ENCODE data around the gene PARP4.
A peak's percentile ranks its signal among the peaks of the same experiment; 100 is the strongest.
"Not testable (repeated sequence)": the region's sequence is repeated elsewhere in the genome, so short reads cannot be mapped to it uniquely, and the experiment has no call there.

PARP4 gene

DNA sequence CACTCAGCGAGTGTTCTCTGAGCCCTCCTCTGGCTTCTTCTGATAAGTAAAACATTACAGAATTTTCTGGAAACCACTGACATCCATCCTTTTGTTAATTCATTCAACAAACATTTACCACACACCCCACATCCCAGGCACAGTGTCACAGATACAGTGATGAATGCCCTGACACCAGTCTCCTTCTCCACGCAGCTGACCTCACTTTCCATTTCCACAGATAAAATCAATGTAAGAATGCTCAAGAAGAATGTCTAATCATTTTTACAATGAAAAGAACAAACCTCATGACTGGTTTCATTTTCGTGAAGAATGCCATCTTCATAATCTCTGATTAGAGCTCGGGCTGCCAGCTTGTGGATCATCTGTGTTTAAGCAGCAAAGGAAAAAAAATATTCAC is 69.2 kb downstream of the PARP4 start:
- DNase-seq = no peak
- peak; percentile 49 for ATAC-seq
- Mint-ChIP-seq H3K27ac (peak overlapping the region; percentile 67), H3K4me1 (peaks cover 3% of the 10 kb centered on the region), H3K4me3 (no peak overlapping the region), H3K27me3 (no peaks in the 10 kb centered on the region), H3K9me3 (no peaks in the 10 kb centered on the region), H3K36me3 (ENCODE audit: low read depth) (peaks cover 37% of the 10 kb centered on the region)

DNA sequence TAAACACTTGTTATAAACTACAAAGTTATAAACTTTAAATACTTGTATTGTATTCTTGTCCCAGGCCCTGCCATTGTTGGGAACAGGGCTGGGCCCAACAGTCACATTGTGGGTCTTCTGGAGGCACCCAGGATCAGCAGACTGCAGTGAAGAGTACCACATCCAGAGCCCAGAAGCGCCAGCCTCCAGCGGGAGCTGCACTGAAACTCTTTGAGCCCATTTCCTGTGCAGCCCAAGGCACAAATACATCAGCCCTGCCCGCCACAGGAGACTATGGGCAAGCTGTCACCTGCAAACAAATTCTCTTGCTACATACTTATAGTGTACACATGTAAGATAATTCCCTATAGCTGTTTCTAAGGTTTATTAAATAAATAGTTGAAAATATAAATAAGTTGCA is 86.5 kb downstream of the PARP4 start:
- H3K27me3 Mint-ChIP-seq, H3K4me3 Mint-ChIP-seq, ATAC-seq, H3K27ac Mint-ChIP-seq, H3K4me1 Mint-ChIP-seq, DNase-seq: not testable (repeated sequence)
- Mint-ChIP-seq H3K36me3 (ENCODE audit: low read depth) (peaks cover 42% of the 10 kb centered on the region), H3K9me3 (peaks cover 11% of the 10 kb centered on the region)

DNA sequence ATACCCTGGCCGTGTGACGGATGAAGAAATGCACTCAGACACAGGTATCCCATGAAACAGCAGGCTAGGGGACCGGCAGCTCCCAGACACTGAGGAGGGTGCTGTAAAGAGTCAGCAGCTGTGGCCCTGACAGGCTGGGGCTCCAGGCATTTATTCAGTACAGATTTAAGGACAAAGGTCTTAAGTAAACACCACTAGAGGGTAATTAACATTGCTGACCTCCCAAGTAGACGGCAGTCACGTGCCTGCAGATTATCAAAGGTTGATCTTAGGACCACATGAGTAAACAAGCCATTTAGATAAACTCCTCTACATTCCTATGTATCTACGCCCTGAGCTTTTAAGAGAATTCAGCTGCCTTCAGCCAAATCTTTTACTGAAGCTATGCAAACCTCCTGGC is 92.9 kb downstream of the PARP4 start:
- DNase-seq, H3K4me1 Mint-ChIP-seq, H3K4me3 Mint-ChIP-seq, ATAC-seq, H3K27me3 Mint-ChIP-seq, H3K27ac Mint-ChIP-seq, H3K9me3 Mint-ChIP-seq: not testable (repeated sequence)
- peaks cover 31% of the 10 kb centered on the region for H3K36me3 Mint-ChIP-seq (ENCODE audit: low read depth)

DNA sequence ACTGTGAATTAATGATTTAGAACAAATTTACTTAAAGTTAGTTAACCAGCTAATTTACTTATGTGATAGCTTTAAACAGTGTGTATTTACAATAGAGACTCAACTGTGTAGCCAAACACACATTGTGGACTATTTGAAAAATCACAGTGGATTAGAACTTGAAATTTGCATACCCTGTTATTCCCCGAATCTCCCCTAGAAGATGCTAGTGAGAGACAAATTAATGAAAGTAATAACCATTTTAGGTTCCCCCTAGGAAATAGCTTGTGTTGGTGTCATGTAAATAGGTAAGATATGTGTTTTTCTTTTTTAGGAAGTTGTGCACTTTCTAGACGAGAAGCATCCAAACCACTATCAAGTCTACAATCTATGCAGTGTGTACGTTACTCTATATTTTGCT is 104.7 kb downstream of the PARP4 start:
- Mint-ChIP-seq H3K9me3 (no peaks in the 10 kb centered on the region), H3K27me3 (peaks cover 4% of the 10 kb centered on the region), H3K27ac (no peak overlapping the region), H3K4me1 (peaks cover 2% of the 10 kb centered on the region), H3K4me3 (no peak overlapping the region), H3K36me3 (ENCODE audit: low read depth) (no peaks in the 10 kb centered on the region)
- no peak for DNase-seq
- ATAC-seq = no peak

DNA sequence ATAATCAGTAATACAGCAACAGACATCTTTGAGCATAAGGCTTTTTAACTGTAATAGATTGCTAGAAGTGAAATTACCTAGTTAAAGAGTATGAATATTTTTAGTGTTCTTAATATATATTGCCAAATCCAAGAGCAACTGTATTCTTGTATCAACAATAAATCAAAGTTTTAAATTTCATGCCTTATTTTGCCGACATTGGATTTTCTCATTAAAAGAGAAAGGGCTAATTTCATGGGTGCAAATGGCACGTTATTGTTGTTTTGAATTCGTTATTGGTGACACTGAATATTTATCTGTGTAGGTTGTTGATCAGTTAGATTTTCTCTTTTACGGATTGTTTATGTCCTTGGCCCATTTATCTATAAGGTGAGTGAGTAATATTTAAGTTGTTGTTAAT is 106.1 kb downstream of the PARP4 start:
- Mint-ChIP-seq H3K9me3 (no peaks in the 10 kb centered on the region), H3K36me3 (ENCODE audit: low read depth) (no peaks in the 10 kb centered on the region), H3K4me1 (peaks cover 2% of the 10 kb centered on the region), H3K27ac (no peak overlapping the region), H3K27me3 (peaks cover 4% of the 10 kb centered on the region), H3K4me3 (no peak overlapping the region)
- ATAC-seq (no peak), DNase-seq (no peak)

DNA sequence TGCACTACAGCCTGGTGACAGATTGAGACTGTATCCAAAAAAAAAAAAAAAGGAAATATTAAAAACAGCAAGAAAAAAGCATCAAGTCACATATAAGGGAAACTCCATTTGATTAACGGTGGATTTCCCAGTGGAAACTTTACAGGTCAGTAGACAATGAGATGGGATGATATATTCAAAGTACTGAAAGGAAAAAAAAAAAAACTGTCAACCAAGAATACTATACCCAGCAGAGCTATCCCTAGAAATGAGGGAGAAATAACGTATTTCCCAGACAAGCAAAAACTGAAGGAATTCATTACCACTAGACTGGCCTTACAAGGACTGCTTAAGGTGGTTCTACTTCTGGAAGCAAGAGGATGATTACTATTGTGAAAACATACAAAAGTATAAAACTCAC is 115.8 kb downstream of the PARP4 start:
- no peak overlapping the region for H3K4me3 Mint-ChIP-seq
- DNase-seq (no peak), ATAC-seq (no peak)
- H3K27me3 Mint-ChIP-seq = no peaks in the 10 kb centered on the region
- H3K27ac Mint-ChIP-seq = no peak overlapping the region
- peaks cover 7% of the 10 kb centered on the region for H3K36me3 Mint-ChIP-seq (ENCODE audit: low read depth)
- no peaks in the 10 kb centered on the region for H3K4me1 Mint-ChIP-seq
- H3K9me3 Mint-ChIP-seq = peaks cover 17% of the 10 kb centered on the region

DNA sequence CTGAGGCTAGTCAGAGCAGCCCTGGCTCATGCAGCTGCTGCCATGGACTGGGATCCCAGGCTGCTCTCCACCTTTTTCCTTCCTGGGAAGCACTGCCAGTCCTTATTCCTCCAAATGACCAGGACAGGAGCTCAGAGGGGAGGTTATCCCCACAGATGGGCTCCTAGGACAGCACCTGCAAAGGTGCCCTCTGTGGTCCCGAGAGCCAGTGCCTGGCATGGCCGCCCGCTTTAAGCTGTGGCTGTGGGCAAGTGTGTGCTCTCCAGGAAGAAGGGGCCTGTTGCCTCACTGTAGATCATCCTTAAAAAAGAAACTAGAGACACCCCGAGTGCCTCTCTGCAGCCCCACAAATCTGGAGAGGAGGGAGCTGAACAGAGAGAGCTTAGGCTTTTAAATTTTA is 119.6 kb downstream of the PARP4 start:
- Mint-ChIP-seq H3K9me3 (peaks cover 17% of the 10 kb centered on the region), H3K27ac (no peak overlapping the region), H3K27me3 (no peaks in the 10 kb centered on the region), H3K36me3 (ENCODE audit: low read depth) (peaks cover 7% of the 10 kb centered on the region), H3K4me1 (no peaks in the 10 kb centered on the region), H3K4me3 (no peak overlapping the region)
- DNase-seq (no peak), ATAC-seq (no peak)

DNA sequence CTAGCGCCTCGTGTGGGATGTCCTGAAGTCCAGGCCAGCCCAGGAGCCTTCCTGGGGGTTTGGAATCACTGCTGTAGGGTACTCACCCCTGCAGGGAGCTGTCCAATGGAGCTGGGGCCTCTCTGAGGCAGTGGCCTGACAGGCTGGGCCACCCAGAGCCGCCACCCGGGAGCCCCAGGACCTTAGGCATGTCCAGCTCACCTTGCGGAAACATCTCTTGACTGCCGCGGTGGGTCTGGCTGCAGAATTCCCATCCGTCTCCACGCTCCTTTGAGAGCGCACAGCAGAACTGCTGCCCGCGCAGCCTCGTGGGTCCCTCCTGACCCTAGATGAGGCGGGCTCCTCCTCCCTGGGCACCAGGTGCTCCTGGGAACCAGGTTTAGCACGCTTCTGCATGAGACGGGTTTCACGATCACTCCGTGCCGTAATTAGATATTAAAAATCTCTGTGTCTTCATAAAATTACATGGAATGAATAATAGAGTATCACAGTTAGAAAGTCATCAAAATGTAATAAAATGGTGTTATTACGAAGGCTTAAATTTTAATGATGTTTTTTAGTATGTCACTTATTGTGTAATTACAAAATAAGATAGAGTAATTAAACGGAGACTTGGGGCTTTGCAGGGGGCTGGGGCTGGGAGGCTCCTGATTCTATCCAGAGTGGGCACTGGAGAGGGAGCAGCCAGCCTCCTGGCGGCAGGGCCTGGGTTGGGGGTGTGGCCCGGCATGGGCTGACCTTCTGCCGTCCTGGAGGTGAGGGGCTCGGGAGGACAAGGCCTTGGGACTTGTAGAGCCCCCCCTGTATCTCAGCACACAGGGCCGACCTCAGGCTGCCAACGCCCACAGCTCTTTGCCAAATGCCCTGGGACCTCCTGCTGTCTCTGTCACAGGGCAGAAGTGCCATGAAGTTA is 120.6 kb downstream of the PARP4 start:
- ATAC-seq; H3K27me3 Mint-ChIP-seq; H3K36me3 Mint-ChIP-seq (ENCODE audit: low read depth); H3K27ac Mint-ChIP-seq; DNase-seq; H3K4me3 Mint-ChIP-seq; H3K4me1 Mint-ChIP-seq: not testable (repeated sequence)
- H3K9me3 Mint-ChIP-seq = peaks cover 10% of the 10 kb centered on the region

DNA sequence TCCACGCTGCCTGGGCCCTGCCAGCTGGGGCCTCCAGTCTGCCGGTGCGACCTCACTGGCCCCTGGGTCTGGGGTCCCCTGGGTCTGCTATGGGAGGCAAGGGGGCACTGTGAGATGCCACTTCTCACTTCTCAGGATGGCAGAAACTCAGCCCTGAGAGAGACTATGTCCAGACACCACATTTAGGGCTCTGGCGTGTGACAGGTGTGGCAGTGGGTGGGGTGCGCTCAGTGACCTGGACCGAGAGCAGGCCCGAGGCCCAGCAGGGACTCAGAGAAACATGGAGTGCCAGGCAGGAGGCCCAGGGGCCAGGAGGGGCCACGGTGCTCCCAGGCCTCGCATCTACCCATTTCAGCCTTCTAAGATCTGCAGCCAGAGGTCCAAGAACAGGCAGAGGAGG is 121.8 kb downstream of the PARP4 start:
- H3K4me1 Mint-ChIP-seq; H3K9me3 Mint-ChIP-seq; H3K27ac Mint-ChIP-seq; H3K36me3 Mint-ChIP-seq (ENCODE audit: low read depth); ATAC-seq; H3K4me3 Mint-ChIP-seq; DNase-seq; H3K27me3 Mint-ChIP-seq: not testable (repeated sequence)

DNA sequence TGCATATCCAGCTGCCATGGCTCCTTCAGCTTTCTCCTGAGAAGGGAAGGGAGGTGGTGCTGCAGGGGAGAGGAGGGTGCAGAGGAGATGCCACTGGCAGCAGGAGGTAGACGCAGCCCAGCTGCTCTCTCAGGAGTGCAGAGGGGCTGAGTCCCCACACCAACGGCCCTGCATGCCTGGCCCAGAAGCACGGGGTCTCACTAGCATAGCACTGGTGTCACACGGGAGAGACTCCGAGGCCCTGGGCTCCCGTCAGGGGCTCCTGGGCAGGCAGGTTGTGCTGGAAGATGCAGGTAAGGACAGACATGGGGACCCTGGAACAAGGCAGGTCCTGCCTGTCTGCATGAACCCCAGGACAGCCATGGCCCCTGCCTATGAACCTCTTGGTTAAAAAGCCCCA is 123.1 kb downstream of the PARP4 start:
- no peak overlapping the region for H3K4me3 Mint-ChIP-seq

DNA sequence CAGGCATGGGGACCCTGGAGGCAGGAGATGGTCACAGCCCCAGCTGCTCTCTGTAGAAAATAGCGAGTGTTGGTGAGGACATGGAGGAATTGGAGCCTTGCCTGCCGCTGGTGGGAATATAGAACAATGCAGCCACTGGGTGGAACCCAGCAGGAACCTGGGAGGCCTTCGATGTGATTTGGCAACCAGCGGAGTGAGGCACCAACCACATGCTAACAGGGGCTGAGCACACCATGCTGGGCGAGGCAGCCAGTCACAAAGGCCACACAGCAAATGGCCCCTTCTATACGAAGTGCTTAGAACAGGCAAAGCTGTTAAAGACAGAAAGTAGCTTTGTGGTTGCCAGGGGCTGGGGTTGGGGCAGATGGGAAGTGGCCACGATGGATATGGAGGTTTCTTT is 123.8 kb downstream of the PARP4 start:
- not testable (repeated sequence) for H3K4me3 Mint-ChIP-seq; DNase-seq; H3K27me3 Mint-ChIP-seq; H3K9me3 Mint-ChIP-seq; H3K27ac Mint-ChIP-seq; ATAC-seq; H3K36me3 Mint-ChIP-seq (ENCODE audit: low read depth); H3K4me1 Mint-ChIP-seq

More for the DNA sequence above, 123.1 kb downstream of the PARP4 start:
- peaks cover 2% of the 10 kb centered on the region for H3K4me1 Mint-ChIP-seq
- ATAC-seq (no peak), DNase-seq (no peak)
- no peaks in the 10 kb centered on the region for H3K27me3 Mint-ChIP-seq
- H3K9me3 Mint-ChIP-seq = no peaks in the 10 kb centered on the region
- H3K27ac Mint-ChIP-seq = no peak overlapping the region
- H3K36me3 Mint-ChIP-seq (ENCODE audit: low read depth) = no peaks in the 10 kb centered on the region

DNA sequence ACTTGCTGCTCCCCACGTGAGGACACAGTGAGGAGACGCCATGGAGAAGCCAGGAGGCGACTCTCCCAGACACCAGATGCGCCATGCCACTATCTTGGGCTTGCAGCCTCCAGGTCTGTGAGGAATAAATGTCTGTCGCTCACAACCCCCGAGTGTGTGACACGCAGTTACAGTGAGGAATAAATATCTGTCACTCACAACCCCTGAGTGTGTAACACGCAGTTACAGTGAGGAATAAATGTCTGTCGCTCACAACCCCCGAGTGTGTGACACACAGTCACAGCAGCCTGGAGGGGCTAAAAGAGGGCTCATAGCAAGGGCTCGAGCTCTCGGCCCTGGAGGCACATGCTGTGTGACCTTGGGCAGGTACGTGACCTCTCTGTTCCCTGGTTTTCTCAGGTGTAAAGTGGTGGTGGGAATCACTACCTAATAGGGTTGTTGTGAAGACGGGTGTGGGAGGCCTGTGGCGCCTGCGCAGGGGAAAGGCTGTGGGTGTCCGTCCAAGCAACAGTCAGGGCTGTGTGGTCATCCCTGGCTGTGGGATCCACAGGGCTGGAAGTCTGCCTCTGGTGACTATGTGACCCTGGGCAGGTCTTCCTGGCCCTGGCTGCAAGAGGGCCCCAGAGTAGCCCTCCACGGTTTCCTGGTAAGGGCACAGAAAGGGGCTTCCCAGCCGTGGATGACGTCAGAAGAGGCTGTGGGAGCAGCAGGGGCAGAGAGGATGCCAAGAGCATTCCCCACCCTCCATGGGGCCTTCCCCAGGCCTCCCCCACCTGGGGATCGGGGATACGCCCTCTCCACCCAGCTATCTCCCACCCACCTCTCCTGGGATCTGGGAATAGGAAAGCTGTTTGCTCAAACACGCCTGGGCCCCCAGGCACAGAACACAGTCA is 125.5 kb downstream of the PARP4 start:
- DNase-seq (no peak), ATAC-seq (no peak)
- no peaks in the 10 kb centered on the region for H3K27me3 Mint-ChIP-seq
- H3K4me3 Mint-ChIP-seq = no peak overlapping the region
- peaks cover 2% of the 10 kb centered on the region for H3K4me1 Mint-ChIP-seq
- H3K9me3 Mint-ChIP-seq = no peaks in the 10 kb centered on the region
- no peak overlapping the region for H3K27ac Mint-ChIP-seq
- H3K36me3 Mint-ChIP-seq (ENCODE audit: low read depth) = no peaks in the 10 kb centered on the region

DNA sequence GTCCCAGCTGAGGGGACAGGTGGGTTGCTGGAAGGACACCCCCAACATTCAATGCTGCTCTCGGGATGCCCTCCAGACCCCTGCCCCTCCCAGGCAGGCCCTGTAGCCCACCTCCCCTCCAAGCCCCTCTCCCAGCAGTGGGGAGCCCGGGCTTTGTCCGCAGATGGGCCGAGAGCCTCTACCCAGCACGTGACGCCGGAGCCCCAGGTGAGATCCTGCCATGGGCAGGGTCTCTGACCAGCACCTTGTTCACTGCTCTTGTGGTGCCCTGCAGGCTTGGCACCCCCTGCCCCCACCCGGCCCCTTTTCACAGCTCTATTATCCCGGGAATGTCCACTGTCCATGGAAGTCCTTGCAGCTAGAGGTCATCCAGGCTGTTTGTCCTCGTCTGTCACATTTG is 126.7 kb downstream of the PARP4 start:
- Mint-ChIP-seq H3K4me3 (no peak overlapping the region), H3K36me3 (ENCODE audit: low read depth) (no peaks in the 10 kb centered on the region), H3K27ac (no peak overlapping the region), H3K4me1 (peaks cover 8% of the 10 kb centered on the region), H3K27me3 (no peaks in the 10 kb centered on the region), H3K9me3 (no peaks in the 10 kb centered on the region)
- DNase-seq = no peak
- ATAC-seq = no peak

DNA sequence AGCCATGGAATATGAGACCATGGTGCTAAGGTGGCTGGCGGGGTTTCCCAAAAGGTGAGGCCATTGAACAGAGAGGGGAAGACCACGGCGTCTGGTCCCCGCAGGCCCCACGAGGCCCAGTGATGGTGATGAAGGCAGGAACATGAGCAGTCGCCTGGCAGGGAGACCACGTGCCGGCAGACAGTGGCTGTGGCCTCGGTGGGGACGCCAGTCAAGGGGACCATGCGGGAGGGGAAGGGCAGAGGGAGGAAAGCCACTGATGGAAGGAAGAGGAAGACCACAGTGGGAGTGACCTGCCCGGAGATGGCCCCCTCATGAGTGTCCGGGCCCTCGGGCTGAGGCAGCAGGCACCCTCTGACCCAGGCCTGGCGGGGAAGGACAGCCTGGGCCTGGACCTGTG is 127.6 kb downstream of the PARP4 start:
- not testable (repeated sequence) for H3K36me3 Mint-ChIP-seq (ENCODE audit: low read depth); ATAC-seq; H3K27me3 Mint-ChIP-seq; H3K4me3 Mint-ChIP-seq; H3K9me3 Mint-ChIP-seq; H3K27ac Mint-ChIP-seq; DNase-seq
- H3K4me1 Mint-ChIP-seq = peaks cover 11% of the 10 kb centered on the region

DNA sequence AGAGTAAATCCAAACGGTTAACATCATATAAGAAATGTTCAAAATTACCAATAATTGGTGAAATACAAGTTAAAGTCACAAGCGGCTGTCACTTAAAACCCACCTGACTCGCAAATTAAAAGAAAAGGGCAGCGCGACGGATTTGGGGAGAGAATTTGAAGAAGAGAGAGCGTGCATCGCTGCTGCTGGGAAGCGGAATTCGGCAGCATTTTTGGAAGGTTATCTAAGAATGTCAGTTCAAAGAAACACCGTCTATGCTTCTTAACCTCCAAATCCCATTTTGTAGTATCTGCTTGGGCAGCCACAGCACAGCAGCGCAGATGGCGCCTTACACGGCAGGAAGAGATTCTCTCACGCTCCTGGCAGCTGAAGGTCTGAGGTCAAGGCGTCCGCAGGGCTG is 128.5 kb downstream of the PARP4 start:
- DNase-seq; H3K4me3 Mint-ChIP-seq; H3K27me3 Mint-ChIP-seq; ATAC-seq; H3K9me3 Mint-ChIP-seq; H3K36me3 Mint-ChIP-seq (ENCODE audit: low read depth); H3K27ac Mint-ChIP-seq: not testable (repeated sequence)
- H3K4me1 Mint-ChIP-seq = peaks cover 18% of the 10 kb centered on the region
